OCI-LY7 (cell line): ENCODE measurements around the gene COMP.

Experiments used
- EZH2phosphoT487 ChIP-seq: fragments of 200-600 bp; sonication (generic); IDR thresholded peaks from 2 replicates; pipeline ENCODE4 v1.6.1; 2018; ENCODE audit warnings: low read depth, borderline replicate concordance, mild to moderate bottlenecking, mixed run types, antibody characterized with exemption, low read length, moderate library complexity, mixed read lengths
- TF ChIP-seq, protein P1 (sequence below): fragments of 200-600 bp; sonication (generic); conservative IDR thresholded peaks from 2 replicates; pipeline ENCODE4 v1.5.1; 2014; ENCODE audit warnings: mild to moderate bottlenecking, antibody characterized with exemption, low read length, moderate library complexity, mixed read lengths

DNA sequence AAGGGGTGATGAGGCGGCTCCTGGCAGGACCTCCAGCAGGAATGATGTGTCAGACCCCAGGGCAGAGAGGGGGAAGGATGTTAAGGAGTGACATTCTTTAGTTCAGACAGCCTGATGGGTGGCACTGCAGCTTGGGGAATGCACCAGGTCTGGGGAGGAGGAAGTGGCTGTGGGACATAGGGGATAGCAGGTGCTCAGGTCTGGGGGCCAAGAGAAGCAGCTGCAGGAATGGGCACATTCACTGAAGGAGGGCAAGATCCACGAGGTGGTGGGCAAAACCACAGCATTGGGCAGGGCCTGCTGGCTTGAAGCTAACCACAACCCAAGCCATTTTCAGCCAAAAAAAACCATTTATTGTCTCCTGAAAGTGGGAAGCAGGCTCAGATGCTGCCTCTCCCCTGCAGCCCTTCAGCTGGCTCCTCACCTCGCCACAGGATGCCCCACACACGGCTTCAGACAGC lies 26.5 kb downstream of the COMP start:
- TF ChIP-seq, protein P1, sequence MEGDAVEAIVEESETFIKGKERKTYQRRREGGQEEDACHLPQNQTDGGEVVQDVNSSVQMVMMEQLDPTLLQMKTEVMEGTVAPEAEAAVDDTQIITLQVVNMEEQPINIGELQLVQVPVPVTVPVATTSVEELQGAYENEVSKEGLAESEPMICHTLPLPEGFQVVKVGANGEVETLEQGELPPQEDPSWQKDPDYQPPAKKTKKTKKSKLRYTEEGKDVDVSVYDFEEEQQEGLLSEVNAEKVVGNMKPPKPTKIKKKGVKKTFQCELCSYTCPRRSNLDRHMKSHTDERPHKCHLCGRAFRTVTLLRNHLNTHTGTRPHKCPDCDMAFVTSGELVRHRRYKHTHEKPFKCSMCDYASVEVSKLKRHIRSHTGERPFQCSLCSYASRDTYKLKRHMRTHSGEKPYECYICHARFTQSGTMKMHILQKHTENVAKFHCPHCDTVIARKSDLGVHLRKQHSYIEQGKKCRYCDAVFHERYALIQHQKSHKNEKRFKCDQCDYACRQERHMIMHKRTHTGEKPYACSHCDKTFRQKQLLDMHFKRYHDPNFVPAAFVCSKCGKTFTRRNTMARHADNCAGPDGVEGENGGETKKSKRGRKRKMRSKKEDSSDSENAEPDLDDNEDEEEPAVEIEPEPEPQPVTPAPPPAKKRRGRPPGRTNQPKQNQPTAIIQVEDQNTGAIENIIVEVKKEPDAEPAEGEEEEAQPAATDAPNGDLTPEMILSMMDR = no peak
- no peak for TF ChIP-seq EZH2phosphoT487
